Activated CD4-positive, CD25-positive, alpha-beta regulatory T cell treated with anti-CD3 and anti-CD28 coated beads, Interleukin-2, amount 50 U/mL, for 24 hours (primary cell): Measurements from ENCODE around the gene TRIM29.

Experiments used
- ATAC-seq, 2 donors: fragments of 150-1000 bp; cut with Tn5 transposase; one replicate each; pipeline ENCODE4 v1.10.0; 2021; ENCODE audit warnings: mild to moderate bottlenecking in 1 of 2, moderate library complexity in 1 of 2

Gene TRIM29

GRCh38 chr11:120120805-120121335, 17.0 kb downstream of the TRIM29 start:
- no peak for ATAC-seq

- no peak for ATAC-seq
Observed at GRCh38 chr11:120119121-120119520, 18.8 kb downstream of the TRIM29 start.

GRCh38 chr11:120117991-120118390, 19.9 kb downstream of the TRIM29 start:
- no peak for ATAC-seq

GRCh38 chr11:120116966-120117365, 20.9 kb downstream of the TRIM29 start:
- no peak for ATAC-seq

- ATAC-seq = no peak
Observed at GRCh38 chr11:120115272-120116000, 22.5 kb downstream of the TRIM29 start.

- ATAC-seq = no peak
Observed at GRCh38 chr11:120112174-120112796, 25.6 kb downstream of the TRIM29 start.

- ATAC-seq = no peak
Observed at GRCh38 chr11:120109531-120109930, 28.4 kb downstream of the TRIM29 start.

GRCh38 chr11:120108785-120109168, 29.1 kb downstream of the TRIM29 start:
- ATAC-seq = no peak

GRCh38 chr11:120108154-120108784, 29.6 kb downstream of the TRIM29 start:
- peak in 1 of 2 donors; percentile 44 for ATAC-seq

- no peak for ATAC-seq
Observed at GRCh38 chr11:120107692-120108091, 30.2 kb downstream of the TRIM29 start.

- no peak for ATAC-seq
Observed at GRCh38 chr11:120106354-120107150, 31.4 kb downstream of the TRIM29 start.

GRCh38 chr11:120105576-120105975, 32.3 kb downstream of the TRIM29 start:
- no peak for ATAC-seq

- ATAC-seq = no peak
Observed at GRCh38 chr11:120104041-120104565, 33.8 kb downstream of the TRIM29 start.

GRCh38 chr11:120102864-120103122, 35.1 kb downstream of the TRIM29 start:
- no peak for ATAC-seq

GRCh38 chr11:120102050-120102863, 35.7 kb downstream of the TRIM29 start:
- ATAC-seq = no peak

GRCh38 chr11:120098503-120099020, 39.4 kb downstream of the TRIM29 start:
- no peak for ATAC-seq

- no peak for ATAC-seq
Observed at GRCh38 chr11:120097721-120098385, 40.1 kb downstream of the TRIM29 start.

- ATAC-seq = no peak
Observed at GRCh38 chr11:120096369-120097191, 41.3 kb downstream of the TRIM29 start.

- no peak for ATAC-seq
Observed at GRCh38 chr11:120095516-120095915, 42.4 kb downstream of the TRIM29 start.

GRCh38 chr11:120091701-120092100, 46.2 kb downstream of the TRIM29 start:
- no peak for ATAC-seq
